BJ (cell line): ENCODE results near the gene DGKE. TPM values are rescaled to one million over a fixed set of nuclear protein-coding genes. Genes with fewer than 3 reads are reported as not detected.

Experiments used
- CTCF ChIA-PET: fragments of 350-600 bp; formaldehyde crosslinking; extraction: SDS; loops from one replicate; lab custom pipeline; 2021; ENCODE audit warnings: antibody characterized with exemption, inconsistent platforms; lab: Yijun Ruan, JAX
- POLR2A ChIA-PET: fragments of 300-600 bp; sonication (Branson Sonifier 250); formaldehyde crosslinking; extraction: SDS; loops from one replicate; lab custom pipeline; 2021; ENCODE audit warnings: antibody characterized with exemption; lab: Charles Lee
- DNase-seq: peaks from one replicate; pipeline ENCODE4 v3.0.0-alpha.2; 2011; ENCODE audit warnings: low read depth
- H3K27me3 ChIP-seq: 2 replicates; pipeline ENCODE4 v1.6.0; 2011; ENCODE audit warnings: low read length; ENCODE audit not compliant: control insufficient read depth, insufficient read depth
- H3K36me3 ChIP-seq: 2 replicates; pipeline ENCODE4 v1.5.1; 2011; ENCODE audit warnings: low read length; ENCODE audit not compliant: control insufficient read depth, insufficient read depth
- H3K4me3 ChIP-seq: 2 replicates; pipeline ENCODE4 v1.5.1; 2011; ENCODE audit warnings: low read depth, mild to moderate bottlenecking, control low read depth, low read length
- polyA plus RNA-seq: library from polyadenylated mRNA; depleted of rRNA; stranded (reverse); fragments of >200 nt; gene quantifications from 2 replicates; pipeline ENCODE4 v1.2.3, GENCODE V29; 2011
- TF ChIP-seq, protein P1 (sequence below): IDR thresholded peaks from 2 replicates; pipeline ENCODE4 v1.5.1; 2011; ENCODE audit warnings: low read depth, mild to moderate bottlenecking, control low read depth, inconsistent platforms, low read length, moderate library complexity; ENCODE audit not compliant: insufficient read depth

DGKE gene
- polyA plus RNA-seq, 1 experiment, result 1.9 TPM

- no peak for DNase-seq
- Histone ChIP-seq H3K36me3 (no peaks in the 10 kb centered on the region), H3K4me3 (no peak overlapping the region), H3K27me3 (no peaks in the 10 kb centered on the region)
- ChIA-PET CTCF (interaction anchor here (1.2 kb wide), 1 partner anchor 10 kb away, joined by 3 read pairs; no protein-coding TSS in a partner anchor), POLR2A (no interaction called here)
- TF ChIP-seq, protein P1, sequence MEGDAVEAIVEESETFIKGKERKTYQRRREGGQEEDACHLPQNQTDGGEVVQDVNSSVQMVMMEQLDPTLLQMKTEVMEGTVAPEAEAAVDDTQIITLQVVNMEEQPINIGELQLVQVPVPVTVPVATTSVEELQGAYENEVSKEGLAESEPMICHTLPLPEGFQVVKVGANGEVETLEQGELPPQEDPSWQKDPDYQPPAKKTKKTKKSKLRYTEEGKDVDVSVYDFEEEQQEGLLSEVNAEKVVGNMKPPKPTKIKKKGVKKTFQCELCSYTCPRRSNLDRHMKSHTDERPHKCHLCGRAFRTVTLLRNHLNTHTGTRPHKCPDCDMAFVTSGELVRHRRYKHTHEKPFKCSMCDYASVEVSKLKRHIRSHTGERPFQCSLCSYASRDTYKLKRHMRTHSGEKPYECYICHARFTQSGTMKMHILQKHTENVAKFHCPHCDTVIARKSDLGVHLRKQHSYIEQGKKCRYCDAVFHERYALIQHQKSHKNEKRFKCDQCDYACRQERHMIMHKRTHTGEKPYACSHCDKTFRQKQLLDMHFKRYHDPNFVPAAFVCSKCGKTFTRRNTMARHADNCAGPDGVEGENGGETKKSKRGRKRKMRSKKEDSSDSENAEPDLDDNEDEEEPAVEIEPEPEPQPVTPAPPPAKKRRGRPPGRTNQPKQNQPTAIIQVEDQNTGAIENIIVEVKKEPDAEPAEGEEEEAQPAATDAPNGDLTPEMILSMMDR, result no peak
These were observed 32.1 kb downstream of the DGKE start for GRCh38 chr17:56866076-56866475.

DNA sequence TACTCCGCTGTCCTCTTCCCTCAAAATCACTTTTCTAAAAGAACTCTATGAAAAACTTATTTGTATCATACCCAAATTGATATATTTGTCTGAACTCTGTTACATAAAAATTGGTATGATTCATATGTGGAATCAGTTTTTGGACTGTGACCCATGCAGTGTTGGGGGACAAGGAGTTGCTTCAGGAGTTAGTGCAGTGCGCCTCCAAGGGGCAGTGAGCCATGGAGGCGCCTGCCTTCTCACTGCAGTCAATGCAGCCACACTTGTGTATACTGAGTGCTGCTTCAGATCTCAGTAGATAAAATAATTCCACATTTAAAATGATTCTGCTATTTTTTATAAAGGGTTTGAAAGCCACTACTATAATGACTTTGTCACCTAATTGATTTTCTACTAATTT is 32.5 kb downstream of the DGKE start:
- TF ChIP-seq, protein P1, result no peak
- Histone ChIP-seq H3K4me3 (no peak overlapping the region), H3K36me3 (no peaks in the 10 kb centered on the region), H3K27me3 (no peaks in the 10 kb centered on the region)
- no peak for DNase-seq
- CTCF ChIA-PET, result interaction anchor here (1.2 kb wide), 1 partner anchor 10 kb away, joined by 3 read pairs; no protein-coding TSS in a partner anchor
- POLR2A ChIA-PET, result no interaction called here

DNA sequence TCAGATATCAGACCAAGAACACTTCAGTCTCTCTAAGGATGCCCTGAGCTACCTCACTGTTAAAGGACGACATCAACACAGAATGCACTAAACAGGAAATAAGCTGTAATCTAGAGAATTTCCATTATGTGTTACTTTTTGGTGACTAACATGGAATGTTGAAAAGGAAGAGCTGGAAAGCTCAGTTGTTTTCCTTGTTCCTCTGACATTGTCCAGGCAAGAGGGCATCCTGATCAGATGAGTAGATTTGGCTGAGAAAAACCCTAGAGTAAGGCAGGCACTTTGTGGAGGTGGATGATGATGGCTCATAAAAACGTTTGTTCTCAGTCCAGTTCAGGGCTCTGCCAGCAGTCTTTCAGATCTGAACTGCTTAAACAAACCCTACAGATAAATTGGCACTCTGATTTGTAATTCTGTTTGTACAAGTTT is 34.0 kb downstream of the DGKE start:
- Histone ChIP-seq H3K36me3 (no peaks in the 10 kb centered on the region), H3K4me3 (no peak overlapping the region), H3K27me3 (no peaks in the 10 kb centered on the region)
- TF ChIP-seq, protein P1, result no peak
- DNase-seq, result peak; percentile 26
- ChIA-PET CTCF (interaction anchor here (1.0 to 1.4 kb wide), 2 partner anchors 17 to 50 kb away, joined by 3 to 4 read pairs; no protein-coding TSS in a partner anchor), POLR2A (no interaction called here)

DNA sequence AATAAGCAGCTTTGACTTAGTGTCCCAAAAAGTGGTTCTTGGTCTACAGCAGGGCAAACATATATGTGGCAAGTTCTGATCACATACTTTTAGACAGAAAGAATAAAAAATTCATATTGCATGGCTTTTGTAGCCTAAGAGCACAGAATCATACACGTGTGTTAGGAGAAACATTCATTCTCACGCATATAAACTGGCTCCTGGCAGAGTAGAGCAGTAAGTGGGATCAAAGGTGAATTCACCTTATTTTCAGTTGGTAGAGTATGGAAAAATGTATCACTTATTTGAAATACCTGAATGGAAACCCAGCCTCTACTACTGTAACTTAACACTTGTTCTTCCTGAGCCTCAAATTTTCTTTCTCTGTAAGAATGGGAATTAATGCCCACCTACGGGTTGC is 34.8 kb downstream of the DGKE start:
- POLR2A ChIA-PET, result no interaction called here
- no peaks in the 10 kb centered on the region for H3K36me3 ChIP-seq
- H3K27me3 ChIP-seq, result no peaks in the 10 kb centered on the region
- TF ChIP-seq, protein P1, result no peak
- DNase-seq, result no peak
- CTCF ChIA-PET, result interaction anchor here (1.1 to 1.4 kb wide), 2 partner anchors 16 to 49 kb away, joined by 3 to 4 read pairs; no protein-coding TSS in a partner anchor
- H3K4me3 ChIP-seq, result no peak overlapping the region

DNA sequence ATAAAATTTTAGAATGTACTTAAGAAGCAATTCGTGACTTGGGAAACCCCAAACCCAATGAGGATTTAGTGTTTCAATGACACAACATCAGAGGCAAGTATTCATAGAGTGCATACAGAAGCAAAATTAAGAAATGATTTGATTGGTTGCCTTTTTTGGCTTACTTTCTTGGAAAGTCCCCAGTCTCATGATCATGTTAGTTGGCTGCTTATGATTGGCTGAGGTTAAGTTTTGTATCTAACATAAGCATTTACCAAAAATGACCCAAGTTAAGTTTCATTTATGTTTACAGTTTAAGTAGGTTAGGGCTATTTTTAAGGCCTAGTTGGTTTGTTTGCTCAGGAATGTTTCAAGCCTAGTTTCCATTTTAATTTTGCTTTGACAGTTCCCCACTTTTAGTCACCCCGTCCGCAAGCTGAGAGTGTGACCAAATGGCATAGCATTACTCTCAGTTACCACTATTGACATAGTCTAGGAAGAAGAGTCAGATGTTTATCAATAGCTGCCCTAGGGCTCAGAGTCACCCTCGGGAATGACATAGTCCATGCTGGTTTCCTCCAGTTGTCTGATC is 36.2 kb downstream of the DGKE start:
- CTCF ChIA-PET, result interaction anchor here (1.1 to 1.2 kb wide), 2 partner anchors 10 to 50 kb away, joined by 3 read pairs; no protein-coding TSS in a partner anchor
- H3K36me3 ChIP-seq, result no peaks in the 10 kb centered on the region
- no peaks in the 10 kb centered on the region for H3K27me3 ChIP-seq
- no peak for DNase-seq
- POLR2A ChIA-PET, result no interaction called here
- TF ChIP-seq, protein P1, result no peak
- H3K4me3 ChIP-seq, result no peak overlapping the region
